H1 (cell line): Measurements from ENCODE around the gene KLHL26. TPM values are rescaled to one million over a fixed set of nuclear protein-coding genes. Genes with fewer than 3 reads are reported as not detected.
A peak's percentile ranks its signal among the peaks of the same experiment; 100 is the strongest.

Source experiments
- CTCF ChIA-PET: fragments of 300-600 bp; sonication (Branson Sonifier 250); formaldehyde crosslinking; loops from one replicate; lab custom pipeline; 2021; ENCODE audit not compliant: partially characterized antibody; lab: Charles Lee
- POLR2A ChIA-PET: fragments of 300-600 bp; sonication (Branson Sonifier 250); formaldehyde crosslinking; loops from one replicate; lab custom pipeline; 2021; ENCODE audit warnings: inconsistent platforms; ENCODE audit not compliant: partially characterized antibody; lab: Charles Lee
- DNase-seq, 2 experiments: peaks; one replicate each; pipeline versions ENCODE4 v3.0.0 to v3.0.0-alpha.2; 2010 to 2022; ENCODE audit warnings: low spot score in 2 of 2, low read depth in 1 of 2, mixed read lengths in 1 of 2
- FAIRE-seq: peaks from 2 replicates; lab custom pipeline; 2011; peaks lifted over from hg19 to GRCh38; lab: Jason Lieb, UNC
- H2AFZ ChIP-seq: 2 replicates; pipeline ENCODE4 v1.8.1; 2012; ENCODE audit warnings: low read length, inconsistent platforms
- H2AK5ac ChIP-seq: 2 replicates; pipeline ENCODE4 v1.6.1; 2013; ENCODE audit warnings: low read depth, low read length
- H2BK120ac ChIP-seq: replicated peaks from 2 replicates; pipeline ENCODE3; 2013; ENCODE audit warnings: low read depth, low read length, inconsistent platforms
- H2BK12ac ChIP-seq: 2 replicates; pipeline ENCODE4 v1.6.1; 2013; ENCODE audit warnings: low read depth, low read length
- H2BK15ac ChIP-seq: 2 replicates; pipeline ENCODE4 v1.6.1; 2013; ENCODE audit warnings: low read length
- H2BK20ac ChIP-seq: 2 replicates; pipeline ENCODE4 v1.6.1; 2013; ENCODE audit warnings: low read length
- H2BK5ac ChIP-seq: 2 replicates; pipeline ENCODE4 v1.6.1; 2013; ENCODE audit warnings: low read depth, low read length
- H3K14ac ChIP-seq: 2 replicates; pipeline ENCODE4 v1.6.1; 2013; ENCODE audit warnings: inconsistent platforms; ENCODE audit not compliant: insufficient read length
- H3K18ac ChIP-seq: 2 replicates; pipeline ENCODE4 v1.6.1; 2013; ENCODE audit warnings: low read length; ENCODE audit errors: extremely low read depth
- H3K23ac ChIP-seq: 2 replicates; pipeline ENCODE4 v1.6.1; 2013; ENCODE audit warnings: inconsistent platforms; ENCODE audit not compliant: insufficient read length
- H3K23me2 ChIP-seq: 2 replicates; pipeline ENCODE4 v1.6.1; 2013; ENCODE audit warnings: low read depth, low read length
- H3K27ac ChIP-seq: 2 replicates; pipeline ENCODE4 v1.6.1; 2011; ENCODE audit warnings: low read depth, low read length, inconsistent platforms
- H3K27me3 ChIP-seq, 4 experiments: replicated peaks in 1 of 4; 1 replicate in 1 of 4; 2 replicates in 3 of 4; pipeline versions ENCODE4 v1.6.1 to v1.8.1; 2011 to 2013; ENCODE audit warnings: low read length in 3 of 4, mild to moderate bottlenecking in 3 of 4, inconsistent platforms in 2 of 4, mixed read lengths in 2 of 4, moderate library complexity in 1 of 4; ENCODE audit not compliant: control insufficient read depth in 3 of 4, insufficient read depth in 3 of 4; ENCODE audit errors: extremely low read depth in 1 of 4
- H3K36me3 ChIP-seq, 4 experiments: 2 replicates each; pipeline versions ENCODE4 v1.6.1 to v1.8.1; 2011 to 2013; ENCODE audit warnings: mild to moderate bottlenecking in 4 of 4, low read length in 3 of 4, moderate library complexity in 2 of 4, control low read depth in 1 of 4, inconsistent platforms in 1 of 4; ENCODE audit not compliant: insufficient read depth in 4 of 4, control insufficient read depth in 2 of 4
- H3K4ac ChIP-seq: replicated peaks from 2 replicates; pipeline ENCODE3; 2013; ENCODE audit warnings: low read length, low read depth, mixed read lengths, inconsistent platforms; ENCODE audit not compliant: insufficient read length
- H3K4me1 ChIP-seq, 4 experiments: replicated peaks in 1 of 4; 1 replicate in 1 of 4; 2 replicates in 3 of 4; pipeline versions ENCODE4 v1.6.1 to v1.8.1; 2011 to 2013; ENCODE audit warnings: low read length in 3 of 4, inconsistent platforms in 2 of 4, mixed read lengths in 1 of 4; ENCODE audit not compliant: insufficient read depth in 4 of 4, control insufficient read depth in 3 of 4
- H3K4me2 ChIP-seq, 2 experiments: 2 replicates each; pipeline versions ENCODE4 v1.6.1 to v1.8.1; 2011 to 2013; ENCODE audit warnings: low read depth in 2 of 2, low read length in 2 of 2, control low read depth in 1 of 2, inconsistent platforms in 1 of 2, mild to moderate bottlenecking in 1 of 2; ENCODE audit not compliant: insufficient read depth in 1 of 2
- H3K4me3 ChIP-seq, 4 experiments: fragments of 200-600, 300-600 bp in 1 of 4; sonication (generic), shearing (Covaris generic), sonication (Bioruptor Twin) in 1 of 4; 2 replicates each; pipeline versions ENCODE4 v1.5.1 to v1.8.1; 2011 to 2016; ENCODE audit warnings: low read length in 4 of 4, low read depth in 3 of 4, control low read depth in 2 of 4, inconsistent platforms in 2 of 4, mild to moderate bottlenecking in 2 of 4, mixed read lengths in 1 of 4, moderate library complexity in 1 of 4; ENCODE audit not compliant: insufficient read depth in 2 of 4; ENCODE audit errors: extremely low read depth in 1 of 4
- H3K56ac ChIP-seq: replicated peaks from 2 replicates; pipeline ENCODE3; 2013; ENCODE audit warnings: low read depth, mild to moderate bottlenecking, mixed read lengths, low read length, inconsistent platforms; ENCODE audit not compliant: insufficient read length
- H3K79me1 ChIP-seq: 2 replicates; pipeline ENCODE4 v1.6.1; 2013; ENCODE audit warnings: low read depth, low read length, control low read depth
- H3K79me2 ChIP-seq, 2 experiments: 2 replicates each; pipeline versions ENCODE4 v1.6.1 to v1.8.1; 2012 to 2013; ENCODE audit warnings: low read length in 2 of 2, mild to moderate bottlenecking in 2 of 2, inconsistent platforms in 1 of 2; ENCODE audit not compliant: insufficient read depth in 2 of 2, control insufficient read depth in 1 of 2
- H3K9ac ChIP-seq, 4 experiments: replicated peaks in 1 of 4; 1 replicate in 1 of 4; 2 replicates in 3 of 4; pipeline versions ENCODE4 v1.6.1 to v1.8.1; 2011 to 2013; ENCODE audit warnings: low read depth in 3 of 4, low read length in 3 of 4, control low read depth in 2 of 4, mild to moderate bottlenecking in 2 of 4, moderate library complexity in 2 of 4, inconsistent platforms in 1 of 4; ENCODE audit errors: extremely low read depth in 1 of 4
- H3K9me3 ChIP-seq, 2 experiments: 2 replicates each; pipeline versions ENCODE4 v1.6.1 to v1.8.1; 2012 to 2013; ENCODE audit warnings: mild to moderate bottlenecking in 2 of 2, moderate library complexity in 2 of 2, control low read depth in 1 of 2, inconsistent platforms in 1 of 2, low read depth in 1 of 2, low read length in 1 of 2, mixed read lengths in 1 of 2; ENCODE audit not compliant: insufficient read depth in 2 of 2
- H4K20me1 ChIP-seq, 2 experiments: replicated peaks in 1 of 2; 2 replicates each; pipeline versions ENCODE3 to v1.8.1; 2011 to 2013; ENCODE audit warnings: inconsistent platforms in 2 of 2, low read length in 2 of 2, mild to moderate bottlenecking in 1 of 2; ENCODE audit not compliant: insufficient read depth in 2 of 2, control insufficient read depth in 1 of 2
- H4K5ac ChIP-seq: 2 replicates; pipeline ENCODE4 v1.6.1; 2013; ENCODE audit warnings: low read length, low read depth, mixed read lengths, inconsistent platforms; ENCODE audit not compliant: insufficient read length
- H4K8ac ChIP-seq: 2 replicates; pipeline ENCODE4 v1.8.0; 2013; ENCODE audit warnings: mild to moderate bottlenecking, moderate library complexity, low read length, inconsistent platforms; ENCODE audit not compliant: insufficient read depth; ENCODE audit errors: extremely low read depth
- H4K91ac ChIP-seq: replicated peaks from 2 replicates; pipeline ENCODE3; 2013; ENCODE audit warnings: low read length, mixed read lengths, inconsistent platforms; ENCODE audit not compliant: insufficient read length
- E2F6 ChIP-seq: IDR thresholded peaks from 2 replicates; pipeline ENCODE4 v1.6.1; 2012; ENCODE audit warnings: inconsistent platforms
- JUN ChIP-seq: IDR thresholded peaks from 2 replicates; pipeline ENCODE4 v1.6.1; 2011; ENCODE audit warnings: low read depth, mild to moderate bottlenecking, improper control_type of control experiment, low read length
- MAX ChIP-seq: IDR thresholded peaks from 2 replicates; pipeline ENCODE4 v1.6.1; 2012; ENCODE audit warnings: inconsistent platforms
- YY1 ChIP-seq: IDR thresholded peaks from 2 replicates; pipeline ENCODE4 v1.6.1; 2011; ENCODE audit warnings: low read depth, mild to moderate bottlenecking, low read length
- WGBS, 2 experiments: shearing (Covaris generic) in 1 of 2; methylation state at CpG; one replicate each; pipeline versions ENCODE4 v1.1.6 to v1.1.7; 2013 to 2015; ENCODE audit warnings: low lambda C conversion rate in 2 of 2, mixed read lengths in 2 of 2, inconsistent platforms in 1 of 2, low coverage in 1 of 2, missing lambda C conversion rate in 1 of 2; ENCODE audit not compliant: insufficient replicate concordance in 2 of 2, insufficient coverage in 1 of 2, insufficient read length in 1 of 2; ENCODE audit errors: extremely low coverage in 1 of 2, missing lambda C conversion rate in 1 of 2; 5-methylcytosine and 5-hydroxymethylcytosine counted together
- polyA plus RNA-seq, 7 experiments: library from polyadenylated mRNA; depleted of rRNA in 3 of 7; stranded (reverse) in 5 of 7; unstranded in 2 of 7; fragments of >200 nt in 5 of 7; fragments of 200-250 nt in 2 of 7; gene quantifications; 1 replicate in 5 of 7; 2 replicates in 1 of 7; 4 replicates in 1 of 7; pipeline versions ENCODE4 v1.2.1 to v1.2.3, GENCODE V29; 2011 to 2013; ENCODE audit warnings: missing spikeins in 2 of 7, mixed read lengths in 2 of 7
- total RNA-seq: library from RNA; stranded (reverse); fragmentation: NEBNext Ultra II Directional; extraction: Animal tissue kit (Norgen Biotek cat#: 25700); gene quantifications from 2 replicates; pipeline ENCODE4 v1.2.1, GENCODE V29; 2021

The KLHL26 gene
- total and polyA plus RNA-seq, 2 of the 8 experiments (the other 6 are each of a cell fraction or from before 2014, with no cell fraction given), result 2.2 to 8.8 TPM

GRCh38 chr19:18635831-18636182, 1.0 kb upstream of the KLHL26 start:
- WGBS, 2 experiments, result 11% methylated on average over 3 of the region's 6 CpGs; no CpG with 5 or more reads in 1 of the 2 experiments
- H2AK5ac ChIP-seq, result no peak overlapping the region
- peak overlapping the region; percentile 19 for H4K5ac ChIP-seq
- POLR2A ChIA-PET, result interaction anchor here (1.0 to 2.3 kb wide), 4 partner anchors 12 to 41 kb away, joined by 3 to 9 read pairs (median 3); no protein-coding TSS in a partner anchor
- TF ChIP-seq MAX, result no peak
- TF ChIP-seq JUN, result no peak
- TF ChIP-seq E2F6, result peak; percentile 27; the same call in 1 of the 2 replicates
- TF ChIP-seq YY1, result no peak
- peak overlapping the region in 2 of 4 experiments; percentile 7 to 40; a peak in 2 of 8 replicates for H3K4me3 ChIP-seq
- FAIRE-seq, result no peak
- 0 out of 2 replicates have a peak overlapping the region, but pooled peaks have one; percentile 18 for H2BK20ac ChIP-seq
- H3K4me1 ChIP-seq, result peaks cover 4 to 9% (median 4%) of the 10 kb centered on the region in 4 experiments; a peak in 5 of 7 replicates
- no peak for DNase-seq
- H3K23ac ChIP-seq, result no peak overlapping the region
- no peak overlapping the region for H3K14ac ChIP-seq
- H3K9me3 ChIP-seq, result no peaks in the 10 kb centered on the region
- H3K4ac ChIP-seq, result peak overlapping the region; percentile 69
- peaks cover 0 to 11% (median 5%) of the 10 kb centered on the region in 4 experiments; a peak in 4 of 7 replicates for H3K27me3 ChIP-seq
- H2BK15ac ChIP-seq, result no peak overlapping the region
- no peak overlapping the region for H2BK12ac ChIP-seq
- H3K79me2 ChIP-seq, result peaks cover 4% of the 10 kb centered on the region in 2 experiments
- peaks cover 0 to 6% of the 10 kb centered on the region in 2 experiments for H4K20me1 ChIP-seq
- no peak overlapping the region for H4K8ac ChIP-seq
- H3K56ac ChIP-seq, result no peak overlapping the region
- no peak overlapping the region for H2BK120ac ChIP-seq
- no peak overlapping the region for H3K9ac ChIP-seq
- peaks cover 8% of the 10 kb centered on the region; the same call in 1 of the 2 replicates for H3K23me2 ChIP-seq
- no peak overlapping the region; the same call in 1 of the 2 replicates for H2BK5ac ChIP-seq
- H3K27ac ChIP-seq, result no peak overlapping the region
- H4K91ac ChIP-seq, result peak overlapping the region; percentile 73
- H3K36me3 ChIP-seq, result no peaks in the 10 kb centered on the region
- peak overlapping the region; percentile 52 to 57 for H3K4me2 ChIP-seq
- no peak overlapping the region for H3K18ac ChIP-seq
- CTCF ChIA-PET, result interaction anchor here (0.6 to 1.3 kb wide), 7 partner anchors 10 to 116 kb away, joined by 3 to 6 read pairs (median 3); no protein-coding TSS in a partner anchor
- H2AFZ ChIP-seq, result no peak overlapping the region
- H3K79me1 ChIP-seq, result peaks cover 7% of the 10 kb centered on the region
